Measurements from ENCODE around the gene FMNL2. TPM values are rescaled to one million over a fixed set of nuclear protein-coding genes. Genes with fewer than 3 reads are reported as not detected.

The FMNL2 gene
- total and polyA plus RNA-seq, 2 experiments from 2014 or later = 16.5 to 45.4 TPM

GRCh38 chr2:152488075-152488474 is 153.1 kb downstream of the FMNL2 start:
- H3K4me1 ChIP-seq (ENCODE audit: insufficient read depth) = peaks cover 35% of the 10 kb centered on the region
- TF ChIP-seq ZNF114 (CRISPR knock-in tag; IDR thresholded peaks at IDR 0.05) (no peak), EZH2phosphoT487 (IDR thresholded peaks at IDR 0.05; ENCODE audit: unreplicated experiment) (no peak), POLR2AphosphoS5 (IDR thresholded peaks at IDR 0.05; ENCODE audit: low read depth) (no peak), ZNF331 (CRISPR knock-in tag; IDR thresholded peaks at IDR 0.05; ENCODE audit: low read depth) (no peak), STAT1 (IDR thresholded peaks at IDR 0.05; ENCODE audit: unreplicated experiment) (no peak), NANOG (IDR thresholded peaks at IDR 0.05; ENCODE audit: borderline replicate concordance) (no peak)
- TF ChIP-seq, protein P1, sequence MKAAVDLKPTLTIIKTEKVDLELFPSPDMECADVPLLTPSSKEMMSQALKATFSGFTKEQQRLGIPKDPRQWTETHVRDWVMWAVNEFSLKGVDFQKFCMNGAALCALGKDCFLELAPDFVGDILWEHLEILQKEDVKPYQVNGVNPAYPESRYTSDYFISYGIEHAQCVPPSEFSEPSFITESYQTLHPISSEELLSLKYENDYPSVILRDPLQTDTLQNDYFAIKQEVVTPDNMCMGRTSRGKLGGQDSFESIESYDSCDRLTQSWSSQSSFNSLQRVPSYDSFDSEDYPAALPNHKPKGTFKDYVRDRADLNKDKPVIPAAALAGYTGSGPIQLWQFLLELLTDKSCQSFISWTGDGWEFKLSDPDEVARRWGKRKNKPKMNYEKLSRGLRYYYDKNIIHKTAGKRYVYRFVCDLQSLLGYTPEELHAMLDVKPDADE (IDR thresholded peaks at IDR 0.05) = no peak
- DNase-seq (ENCODE audit: low spot score) = no peak
- H3K27me3 ChIP-seq (ENCODE audit: insufficient read depth) = no peaks in the 10 kb centered on the region
- Mint-ChIP-seq H3K36me3 (ENCODE audit: low read depth) (no peaks in the 10 kb centered on the region), H3K4me1 (peaks cover 51% of the 10 kb centered on the region), H3K4me3 (no peak overlapping the region), H3K9me3 (no peaks in the 10 kb centered on the region), H3K27me3 (ENCODE audit: insufficient read depth, low read depth, poor library complexity) (peaks cover 3% of the 10 kb centered on the region), H3K27ac (no peak overlapping the region)
- H3K27ac ChIP-seq (ENCODE audit: low read depth) = no peak overlapping the region
- H3K9me2 ChIP-seq (ENCODE audit: insufficient read depth) = no peaks in the 10 kb centered on the region
- no peaks in the 10 kb centered on the region for H3F3A ChIP-seq (replicated peaks; ENCODE audit: low read depth)
- no peak overlapping the region for H3K4me2 ChIP-seq
- no peak overlapping the region for H3K4me3 ChIP-seq
- H2AFZ ChIP-seq = no peak overlapping the region
- no peaks in the 10 kb centered on the region for H4K20me1 ChIP-seq (replicated peaks; ENCODE audit: insufficient read depth)
- peaks cover 81% of the 10 kb centered on the region for H3K79me2 ChIP-seq (replicated peaks; ENCODE audit: insufficient read depth)
- H3K36me3 ChIP-seq (ENCODE audit: insufficient read depth) = no peaks in the 10 kb centered on the region
- ATAC-seq = no peak

DNA sequence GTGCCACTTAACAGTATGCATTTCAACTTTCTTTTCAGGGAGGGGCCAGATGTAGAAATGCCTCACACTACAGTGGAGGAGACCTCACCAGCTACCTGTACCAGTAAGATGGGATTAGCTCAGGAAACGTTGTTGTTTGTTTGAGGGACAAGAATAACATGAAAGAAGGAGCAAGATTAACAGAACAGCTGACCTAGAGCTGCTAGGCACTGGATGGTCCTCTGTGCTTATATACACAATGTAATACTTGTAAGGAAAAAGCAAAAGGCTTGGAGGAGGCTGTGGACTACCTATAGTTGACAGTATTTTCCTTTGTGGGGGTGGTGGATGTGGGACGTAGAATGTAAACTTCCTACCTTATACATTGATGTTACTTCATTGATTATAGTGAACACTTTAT is 154.4 kb downstream of the FMNL2 start:
- H3K36me3 ChIP-seq (ENCODE audit: insufficient read depth) = no peaks in the 10 kb centered on the region
- ATAC-seq = no peak
- H3K4me1 Mint-ChIP-seq = peaks cover 64% of the 10 kb centered on the region
- 0 out of 2 replicates have a peak overlapping the region, but pooled peaks have one; percentile 15 for H3K27ac ChIP-seq (ENCODE audit: low read depth)
- H3K9me2 ChIP-seq (ENCODE audit: insufficient read depth) = no peaks in the 10 kb centered on the region
- H3K79me2 ChIP-seq (replicated peaks; ENCODE audit: insufficient read depth) = peaks cover 72% of the 10 kb centered on the region
- H3K9me3 Mint-ChIP-seq = no peaks in the 10 kb centered on the region
- no peak overlapping the region for H3K4me3 Mint-ChIP-seq
- no peaks in the 10 kb centered on the region for H3F3A ChIP-seq (replicated peaks; ENCODE audit: low read depth)
- DNase-seq (ENCODE audit: low spot score) = no peak
- H3K27ac Mint-ChIP-seq = no peak overlapping the region
- no peaks in the 10 kb centered on the region for H3K27me3 ChIP-seq (ENCODE audit: insufficient read depth)
- H3K36me3 Mint-ChIP-seq (ENCODE audit: low read depth) = no peaks in the 10 kb centered on the region
- peaks cover 3% of the 10 kb centered on the region for H3K27me3 Mint-ChIP-seq (ENCODE audit: insufficient read depth, low read depth, poor library complexity)
- no peak overlapping the region for H3K4me3 ChIP-seq
- H4K20me1 ChIP-seq (replicated peaks; ENCODE audit: insufficient read depth) = no peaks in the 10 kb centered on the region
- H3K4me2 ChIP-seq = no peak overlapping the region
- H3K4me1 ChIP-seq (ENCODE audit: insufficient read depth) = peaks cover 45% of the 10 kb centered on the region
- H2AFZ ChIP-seq = no peak overlapping the region
- TF ChIP-seq REST (IDR thresholded peaks at IDR 0.05; ENCODE audit: unreplicated experiment) (no peak), ZNF114 (CRISPR knock-in tag; IDR thresholded peaks at IDR 0.05) (no peak), POLR2AphosphoS5 (IDR thresholded peaks at IDR 0.05; ENCODE audit: low read depth) (no peak), EZH2phosphoT487 (IDR thresholded peaks at IDR 0.05; ENCODE audit: unreplicated experiment) (no peak), EZH2 (IDR thresholded peaks at IDR 0.05; ENCODE audit: low read depth, unreplicated experiment) (no peak), ZNF331 (CRISPR knock-in tag; IDR thresholded peaks at IDR 0.05; ENCODE audit: low read depth) (no peak), STAT1 (IDR thresholded peaks at IDR 0.05; ENCODE audit: unreplicated experiment) (no peak), CREB1 (CRISPR knock-in tag; IDR thresholded peaks at IDR 0.05; ENCODE audit: low read depth) (no peak)
- TF ChIP-seq, protein P2, sequence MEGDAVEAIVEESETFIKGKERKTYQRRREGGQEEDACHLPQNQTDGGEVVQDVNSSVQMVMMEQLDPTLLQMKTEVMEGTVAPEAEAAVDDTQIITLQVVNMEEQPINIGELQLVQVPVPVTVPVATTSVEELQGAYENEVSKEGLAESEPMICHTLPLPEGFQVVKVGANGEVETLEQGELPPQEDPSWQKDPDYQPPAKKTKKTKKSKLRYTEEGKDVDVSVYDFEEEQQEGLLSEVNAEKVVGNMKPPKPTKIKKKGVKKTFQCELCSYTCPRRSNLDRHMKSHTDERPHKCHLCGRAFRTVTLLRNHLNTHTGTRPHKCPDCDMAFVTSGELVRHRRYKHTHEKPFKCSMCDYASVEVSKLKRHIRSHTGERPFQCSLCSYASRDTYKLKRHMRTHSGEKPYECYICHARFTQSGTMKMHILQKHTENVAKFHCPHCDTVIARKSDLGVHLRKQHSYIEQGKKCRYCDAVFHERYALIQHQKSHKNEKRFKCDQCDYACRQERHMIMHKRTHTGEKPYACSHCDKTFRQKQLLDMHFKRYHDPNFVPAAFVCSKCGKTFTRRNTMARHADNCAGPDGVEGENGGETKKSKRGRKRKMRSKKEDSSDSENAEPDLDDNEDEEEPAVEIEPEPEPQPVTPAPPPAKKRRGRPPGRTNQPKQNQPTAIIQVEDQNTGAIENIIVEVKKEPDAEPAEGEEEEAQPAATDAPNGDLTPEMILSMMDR (conservative IDR thresholded peaks at IDR 0.05; ENCODE audit: low read depth in 2 of 2) = no peak
- TF ChIP-seq, protein P1 (IDR thresholded peaks at IDR 0.05) = no peak
